GM19025 (cell line): ENCODE measurements around the gene SUCLG2.
"Not testable (repeated sequence)": the region's sequence is repeated elsewhere in the genome, so short reads cannot be mapped to it uniquely, and the experiment has no call there.

ENCODE experiments used
- ATAC-seq: cut with Tn5 transposase; IDR thresholded peaks from one replicate; pipeline ENCODE4 v1.9.1; 2021; ENCODE audit warnings: mild to moderate bottlenecking, low read depth, moderate library complexity; ENCODE audit not compliant: unreplicated experiment

SUCLG2 gene

GRCh38 chr3:67564973-67565372 lies 89.4 kb downstream of the SUCLG2 start:
- ATAC-seq, result no peak

GRCh38 chr3:67564008-67564407 lies 90.4 kb downstream of the SUCLG2 start:
- ATAC-seq, result no peak

GRCh38 chr3:67561667-67562394 lies 92.6 kb downstream of the SUCLG2 start:
- no peak for ATAC-seq

- no peak for ATAC-seq
Measured at GRCh38 chr3:67561266-67561665, 93.1 kb downstream of the SUCLG2 start.

DNA sequence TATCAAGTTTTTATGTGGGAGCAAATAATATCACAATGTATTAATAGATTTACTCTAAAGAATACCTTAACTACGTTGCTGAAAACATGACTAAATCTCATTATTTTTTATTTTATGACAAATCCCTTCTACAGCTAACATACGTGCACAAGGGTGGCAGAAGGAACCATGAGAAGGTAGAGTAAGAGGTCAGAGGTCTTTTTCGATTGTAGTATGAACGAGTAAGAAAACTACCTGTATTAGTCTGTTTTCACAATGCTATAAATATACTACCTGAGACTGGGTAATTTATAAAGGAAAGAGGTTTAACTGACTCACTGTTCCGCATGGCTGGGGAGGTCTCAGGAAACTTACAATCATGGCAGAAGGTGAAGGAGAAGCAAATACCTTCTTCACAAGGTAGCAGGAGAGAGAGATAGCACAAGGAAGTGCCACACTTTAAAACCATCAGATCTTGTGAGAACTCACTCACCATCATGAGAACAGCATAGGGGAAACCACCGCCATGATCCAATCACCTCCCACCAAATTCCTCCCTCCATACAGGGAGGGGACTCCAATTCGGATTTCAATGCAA lies 95.3 kb downstream of the SUCLG2 start:
- ATAC-seq, result no peak

DNA sequence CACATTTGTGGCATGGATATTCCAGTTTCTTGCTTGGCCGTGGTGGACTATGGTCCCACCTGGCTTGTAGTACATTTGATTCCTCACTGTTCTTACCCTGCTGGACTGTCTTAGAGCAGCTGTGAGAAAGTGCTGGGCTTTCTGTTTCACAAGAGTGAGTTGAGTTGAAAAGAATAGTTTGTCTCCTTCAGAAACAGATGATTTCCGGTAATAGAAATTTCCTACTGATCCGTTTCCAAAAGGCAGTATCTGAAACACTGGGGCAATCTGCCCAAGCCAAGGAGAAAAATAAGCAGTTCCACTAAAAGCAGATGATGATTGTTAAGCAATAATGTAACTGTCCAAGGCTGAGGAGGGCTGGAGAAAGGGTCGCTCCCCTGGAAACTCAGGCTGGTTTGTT lies 96.0 kb downstream of the SUCLG2 start:
- ATAC-seq, result no peak

DNA sequence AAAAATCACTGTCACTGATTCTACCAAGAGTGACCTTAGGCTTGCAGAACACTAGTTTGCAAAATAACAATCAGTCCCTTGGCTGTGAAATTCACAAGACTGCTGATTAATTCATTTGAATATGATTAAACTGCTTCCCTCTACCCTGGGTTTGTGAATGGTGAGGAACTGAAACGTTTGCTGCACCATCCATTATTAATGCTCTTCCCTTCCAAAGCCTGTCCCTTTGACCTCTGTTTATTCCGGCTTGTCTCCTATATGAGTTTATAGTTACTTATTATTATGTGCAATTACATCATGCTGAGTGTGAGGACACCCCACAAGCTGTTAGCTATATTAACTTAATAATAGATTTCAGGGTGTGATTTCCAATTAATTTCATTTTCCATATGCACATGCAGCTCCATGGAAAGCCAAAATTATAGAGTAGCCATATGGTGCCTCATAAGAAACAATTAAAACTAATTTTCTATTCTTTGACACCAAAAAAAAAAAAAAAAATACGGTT lies 96.5 kb downstream of the SUCLG2 start:
- no peak for ATAC-seq

DNA sequence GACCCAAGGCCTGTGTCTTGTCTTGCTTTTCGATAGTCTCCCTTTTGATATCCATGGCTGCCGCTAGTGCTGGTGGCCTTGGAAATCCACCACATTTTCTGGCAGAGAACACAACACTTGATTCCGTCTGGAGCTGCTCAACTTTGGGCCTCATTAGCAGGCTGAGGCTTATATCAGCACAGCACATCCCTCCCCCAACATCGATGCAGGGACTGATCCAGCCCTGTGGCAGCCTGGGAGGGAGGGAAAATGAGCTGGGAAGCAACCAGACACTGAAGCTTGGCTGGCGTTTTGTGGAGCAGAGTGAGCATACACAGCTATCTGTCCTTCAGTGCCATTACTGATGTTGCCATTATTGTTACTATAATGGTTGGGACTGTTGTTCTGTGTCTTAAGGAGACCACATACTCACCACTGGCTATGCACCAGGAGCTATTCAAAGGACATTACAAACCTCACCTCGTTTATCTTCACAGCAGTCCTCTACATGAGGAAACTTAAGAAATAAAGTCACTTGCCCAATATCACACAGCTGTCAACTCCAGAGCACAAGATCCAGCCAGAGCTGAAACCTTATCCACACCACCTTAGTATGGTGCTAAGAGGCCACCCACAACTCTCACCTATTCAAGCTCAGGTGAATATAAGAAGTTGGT lies 102.9 kb downstream of the SUCLG2 start:
- ATAC-seq, result no peak

- no peak for ATAC-seq
Measured at GRCh38 chr3:67550541-67550940, 103.9 kb downstream of the SUCLG2 start.

DNA sequence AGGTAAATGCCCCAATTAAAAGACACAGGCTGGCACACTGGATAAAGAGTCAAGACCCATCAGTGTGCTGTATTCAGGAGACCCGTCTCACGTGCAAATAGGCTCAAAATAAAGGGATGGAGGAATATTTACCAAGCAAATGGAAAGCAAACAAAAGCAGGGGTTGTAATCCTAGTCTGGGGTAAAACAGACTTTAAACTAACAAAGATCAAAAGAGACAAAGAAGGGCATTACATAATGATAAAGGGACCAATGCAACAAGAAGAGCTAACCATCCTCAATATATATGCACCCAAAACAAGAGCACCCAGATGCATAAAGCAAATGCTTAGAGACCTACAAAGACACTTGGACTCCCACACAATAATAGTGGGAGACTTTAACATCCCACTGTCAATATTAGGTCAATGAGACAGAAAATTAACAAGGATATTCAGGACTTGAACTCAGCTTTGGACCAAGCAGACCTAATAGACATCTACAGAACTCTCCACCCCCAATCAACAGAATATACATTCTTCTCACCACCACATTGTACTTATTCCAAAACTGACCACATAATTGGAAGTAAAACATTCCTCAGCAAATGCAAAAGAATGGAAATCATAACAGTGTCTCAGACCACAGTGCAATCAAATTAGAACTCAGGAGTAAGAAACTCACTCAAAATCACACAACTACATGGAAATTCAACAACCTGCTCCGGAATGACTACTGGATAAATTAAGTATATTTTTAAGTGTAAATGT lies 111.7 kb downstream of the SUCLG2 start:
- ATAC-seq, result not testable (repeated sequence)

- no peak for ATAC-seq
Measured at GRCh38 chr3:67540198-67540894, 114.1 kb downstream of the SUCLG2 start.

DNA sequence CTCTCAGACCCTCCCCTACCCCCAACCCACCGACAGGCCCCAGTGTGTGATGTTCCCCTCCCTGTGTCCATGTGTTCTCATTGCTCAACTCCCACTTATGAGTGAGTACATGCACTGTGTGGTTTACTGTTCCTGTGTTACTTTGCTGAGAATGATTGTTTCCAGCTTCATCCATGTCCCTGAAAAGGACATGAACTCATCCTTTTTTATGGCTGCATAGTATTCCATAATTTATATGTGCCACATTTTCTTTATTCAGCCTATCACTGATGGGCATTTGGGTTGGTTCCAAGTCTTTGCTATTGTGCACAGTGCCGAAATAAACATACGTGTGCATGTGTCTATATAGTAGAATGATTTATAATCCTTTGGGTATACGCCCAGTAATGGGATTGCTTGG lies 117.2 kb downstream of the SUCLG2 start:
- not testable (repeated sequence) for ATAC-seq

- no peak for ATAC-seq
Measured at GRCh38 chr3:67535006-67535405, 119.4 kb downstream of the SUCLG2 start.

GRCh38 chr3:67534594-67534993 lies 119.8 kb downstream of the SUCLG2 start:
- ATAC-seq, result no peak

DNA sequence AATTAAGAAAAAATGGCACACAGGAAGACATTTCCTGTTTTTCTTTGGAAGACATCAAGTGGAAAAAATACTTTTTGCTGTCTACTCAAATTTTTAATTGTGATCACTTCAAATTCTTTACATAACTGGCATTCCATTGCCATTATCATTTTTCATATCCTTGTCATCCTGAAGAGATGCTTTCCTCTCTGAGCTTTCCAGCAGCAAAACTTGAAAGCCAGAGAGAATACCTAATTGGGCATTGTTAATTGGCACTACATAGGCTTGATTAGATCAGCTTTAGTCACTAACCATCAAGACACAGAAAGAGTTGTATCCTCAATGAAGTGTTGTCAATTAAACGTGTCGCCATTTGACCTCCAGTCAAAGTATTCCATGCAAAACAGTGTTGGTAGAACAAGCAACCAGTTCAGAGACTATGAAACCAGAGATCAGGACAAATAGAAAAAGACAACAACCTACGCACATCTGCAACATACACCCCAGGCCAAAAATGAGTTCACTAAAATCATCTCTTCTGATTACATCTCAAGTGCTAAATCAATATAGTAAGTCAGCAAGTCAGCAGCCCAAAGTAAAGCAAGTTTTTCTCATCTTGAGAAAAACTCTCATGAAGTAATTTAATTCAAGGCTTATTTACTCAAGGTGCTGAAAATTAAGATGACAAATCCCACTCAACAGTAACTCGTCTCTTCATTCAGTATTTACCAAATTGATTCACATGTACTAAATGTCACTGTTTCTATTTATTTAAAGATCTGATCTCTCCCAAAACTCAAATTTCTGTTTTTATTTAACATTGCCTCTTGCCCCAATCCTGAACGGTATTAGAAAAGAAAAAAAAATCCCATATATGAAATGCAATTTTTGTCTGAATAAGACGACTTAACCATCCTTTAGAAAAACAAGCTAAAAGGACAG lies 123.0 kb downstream of the SUCLG2 start:
- no peak for ATAC-seq

GRCh38 chr3:67529915-67530314 lies 124.5 kb downstream of the SUCLG2 start:
- no peak for ATAC-seq

- no peak for ATAC-seq
Measured at GRCh38 chr3:67529337-67529736, 125.1 kb downstream of the SUCLG2 start.

GRCh38 chr3:67526246-67526645 lies 128.2 kb downstream of the SUCLG2 start:
- ATAC-seq, result no peak

GRCh38 chr3:67524046-67524445 lies 130.4 kb downstream of the SUCLG2 start:
- ATAC-seq, result no peak
